Gastrocnemius medialis (tissue), 4 donors: ENCODE results near the gene GOPC.

ENCODE experiments used
- CTCF ChIP-seq, 5 experiments: fragments of 450-650 bp in 3 of 5; fragments of 200-600 bp in 2 of 5; sonication (generic) in 2 of 5; IDR thresholded peaks in 4 of 5; conservative IDR thresholded peaks in 1 of 5; 1 replicate in 4 of 5; 2 replicates in 1 of 5; pipeline ENCODE4 v1.5.1; 2016 to 2019; ENCODE audit warnings: antibody characterized with exemption in 5 of 5, mild to moderate bottlenecking in 3 of 5, moderate library complexity in 3 of 5
- POLR2A ChIP-seq, 2 donors: fragments of 450-650 bp; IDR thresholded peaks; one replicate each; pipeline ENCODE4 v1.6.1; 2017; ENCODE audit warnings: antibody characterized with exemption in 2 of 2, mild to moderate bottlenecking in 2 of 2, moderate library complexity in 2 of 2

GRCh38 chr6:117544716-117545115 is 57.6 kb downstream of the GOPC start:
- TF ChIP-seq CTCF (IDR thresholded peaks at IDR 0.05 in 4 of 5, conservative IDR thresholded peaks at IDR 0.05 in 1 of 5) (no peak), POLR2A (IDR thresholded peaks at IDR 0.05) (no peak)
